Measurements from ENCODE around the gene AOAH. TPM values are rescaled to one million over a fixed set of nuclear protein-coding genes. Genes with fewer than 3 reads are reported as not detected.

Gene AOAH
- total RNA-seq, 1 donor from 2014 or later, result 3.6 TPM

- DNase-seq, result no peak
Measured at GRCh38 chr7:36600869-36601530, 123.3 kb downstream of the AOAH start.

- DNase-seq, result no peak
Measured at GRCh38 chr7:36600314-36600682, 124.0 kb downstream of the AOAH start.

GRCh38 chr7:36599645-36600313 lies 124.5 kb downstream of the AOAH start:
- DNase-seq, result no peak

GRCh38 chr7:36598054-36598674 lies 126.1 kb downstream of the AOAH start:
- no peak for DNase-seq

GRCh38 chr7:36597090-36597773 lies 127.1 kb downstream of the AOAH start:
- no peak for DNase-seq

- no peak for DNase-seq
Measured at GRCh38 chr7:36594445-36594844, 129.8 kb downstream of the AOAH start.

GRCh38 chr7:36591636-36592035 lies 132.7 kb downstream of the AOAH start:
- no peak for DNase-seq

- no peak for DNase-seq
Measured at GRCh38 chr7:36589391-36589790, 134.9 kb downstream of the AOAH start.

GRCh38 chr7:36583318-36583717 lies 141.0 kb downstream of the AOAH start:
- DNase-seq, result no peak

GRCh38 chr7:36575832-36576231 lies 148.5 kb downstream of the AOAH start:
- DNase-seq, result no peak

- no peak for DNase-seq
Measured at GRCh38 chr7:36573066-36573465, 151.2 kb downstream of the AOAH start.

- no peak for DNase-seq
Measured at GRCh38 chr7:36571190-36571560, 153.1 kb downstream of the AOAH start.

- no peak for DNase-seq
Measured at GRCh38 chr7:36570528-36571189, 153.6 kb downstream of the AOAH start.

- DNase-seq, result no peak
Measured at GRCh38 chr7:36568452-36568849, 155.8 kb downstream of the AOAH start.

GRCh38 chr7:36567699-36568451 lies 156.4 kb downstream of the AOAH start:
- no peak for DNase-seq

- DNase-seq, result no peak
Measured at GRCh38 chr7:36565792-36566356, 158.4 kb downstream of the AOAH start.

GRCh38 chr7:36564489-36564888 lies 159.8 kb downstream of the AOAH start:
- DNase-seq, result no peak

- DNase-seq, result no peak
Measured at GRCh38 chr7:36563706-36564327, 160.5 kb downstream of the AOAH start.

GRCh38 chr7:36562121-36562520 lies 162.2 kb downstream of the AOAH start:
- no peak for DNase-seq

GRCh38 chr7:36549029-36549428 lies 175.3 kb downstream of the AOAH start:
- DNase-seq, result no peak

- DNase-seq, result no peak
Measured at GRCh38 chr7:36547416-36547815, 176.9 kb downstream of the AOAH start.

Measured in occipital lobe (tissue), 2 donors.